PC-3 (cell line): Measurements from ENCODE around the gene CAPN13.

ENCODE experiments used
- CTCF ChIP-seq: fragments of 300-600 bp; sonication (generic); conservative IDR thresholded peaks from 2 replicates; pipeline ENCODE4 v1.5.1; 2017; ENCODE audit warnings: antibody characterized with exemption, low read depth, mild to moderate bottlenecking, low read length
- EZH2phosphoT487 ChIP-seq: fragments of 300-600 bp; sonication (generic); IDR thresholded peaks from 2 replicates; pipeline ENCODE4 v1.6.1; 2018; ENCODE audit warnings: mild to moderate bottlenecking, antibody characterized with exemption, low read length, borderline replicate concordance

- TF ChIP-seq CTCF, result no peak
- no peak for TF ChIP-seq EZH2phosphoT487
Measured at GRCh38 chr2:30713698-30714097, 93.5 kb downstream of the CAPN13 start.
